Lower lobe of right lung (tissue), 2 donors: ENCODE measurements around the gene PLVAP. TPM values are rescaled to one million over a fixed set of nuclear protein-coding genes. Genes with fewer than 3 reads are reported as not detected.

Experiments used
- ATAC-seq, 2 donors: fragments of 200-7000 bp; cut with Tn5 transposase; one replicate each; pipeline ENCODE4 v1.9.1; 2020 to 2022; ENCODE audit warnings: mild to moderate bottlenecking in 2 of 2, moderate library complexity in 2 of 2
- DNase-seq: peaks from one replicate; pipeline ENCODE4 v3.0.0-alpha.2; 2020
- H3K27ac ChIP-seq: fragments of 200-600 bp; one replicate; pipeline ENCODE4 v1.8.0; 2022
- H3K27me3 ChIP-seq: fragments of 200-600 bp; one replicate; pipeline ENCODE4 v1.8.0; 2022; ENCODE audit warnings: low read depth
- H3K36me3 ChIP-seq: fragments of 200-600 bp; one replicate; pipeline ENCODE4 v1.8.0; 2022; ENCODE audit warnings: mild to moderate bottlenecking
- H3K4me1 ChIP-seq: fragments of 200-600 bp; one replicate; pipeline ENCODE4 v1.8.0; 2022
- H3K4me3 ChIP-seq: fragments of 200-600 bp; one replicate; pipeline ENCODE4 v1.8.0; 2022; ENCODE audit warnings: mild to moderate bottlenecking
- H3K9me3 ChIP-seq: fragments of 200-600 bp; one replicate; pipeline ENCODE4 v1.8.0; 2022
- intact Hi-C: fragments of 100-400 bp; cut with DNase I; formaldehyde crosslinking; loops from one replicate; pipeline ENCODE4 v1.11.0; 2022
- total RNA-seq: library from RNA; stranded (reverse); fragmentation: NEBNext Ultra II Directional; extraction: Animal tissue kit (Norgen Biotek cat#: 25700); gene quantifications from one replicate; pipeline ENCODE4 v1.2.1, GENCODE V29; 2021
- TF ChIP-seq, protein P1 (sequence below): fragments of 200-600 bp; IDR thresholded peaks from one replicate; pipeline ENCODE4 v1.8.0; 2022; ENCODE audit warnings: antibody characterized with exemption, mild to moderate bottlenecking
- donor health status: DM: no; HTN: yes; CAD: no; lungs with severe emphysema.

The PLVAP gene
- total RNA-seq, 1 donor from 2014 or later: 25.9 TPM

DNA sequence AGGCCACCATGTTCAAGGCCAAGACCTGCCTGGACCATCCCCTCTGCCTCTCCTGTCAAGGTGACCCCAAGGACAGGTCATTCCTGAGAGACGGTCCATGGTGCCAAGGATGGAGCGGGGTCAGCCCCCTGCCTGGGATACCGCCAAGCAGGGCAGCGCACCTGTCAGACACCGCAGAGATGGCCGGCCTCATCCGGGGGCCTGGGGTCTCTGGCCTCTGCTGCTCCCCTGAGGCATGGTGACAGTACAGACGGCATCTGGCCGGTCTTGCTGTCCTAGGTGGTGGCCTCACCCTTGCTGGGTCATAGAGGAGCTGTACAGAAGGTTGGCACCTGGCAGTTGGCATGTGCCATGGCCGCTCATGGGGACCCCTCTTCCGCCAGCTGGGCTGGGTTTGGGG, 56.7 kb downstream of the PLVAP start:
- no peak overlapping the region for H3K4me3 ChIP-seq
- DNase-seq (no peak), ATAC-seq (no peak)
- H3K36me3 ChIP-seq: peaks cover 51% of the 10 kb centered on the region
- intact Hi-C loops: no loop called here
- H3K27ac ChIP-seq: no peak overlapping the region
- H3K27me3 ChIP-seq: no peaks in the 10 kb centered on the region
- H3K4me1 ChIP-seq: no peaks in the 10 kb centered on the region
- no peaks in the 10 kb centered on the region for H3K9me3 ChIP-seq
- TF ChIP-seq, protein P1, sequence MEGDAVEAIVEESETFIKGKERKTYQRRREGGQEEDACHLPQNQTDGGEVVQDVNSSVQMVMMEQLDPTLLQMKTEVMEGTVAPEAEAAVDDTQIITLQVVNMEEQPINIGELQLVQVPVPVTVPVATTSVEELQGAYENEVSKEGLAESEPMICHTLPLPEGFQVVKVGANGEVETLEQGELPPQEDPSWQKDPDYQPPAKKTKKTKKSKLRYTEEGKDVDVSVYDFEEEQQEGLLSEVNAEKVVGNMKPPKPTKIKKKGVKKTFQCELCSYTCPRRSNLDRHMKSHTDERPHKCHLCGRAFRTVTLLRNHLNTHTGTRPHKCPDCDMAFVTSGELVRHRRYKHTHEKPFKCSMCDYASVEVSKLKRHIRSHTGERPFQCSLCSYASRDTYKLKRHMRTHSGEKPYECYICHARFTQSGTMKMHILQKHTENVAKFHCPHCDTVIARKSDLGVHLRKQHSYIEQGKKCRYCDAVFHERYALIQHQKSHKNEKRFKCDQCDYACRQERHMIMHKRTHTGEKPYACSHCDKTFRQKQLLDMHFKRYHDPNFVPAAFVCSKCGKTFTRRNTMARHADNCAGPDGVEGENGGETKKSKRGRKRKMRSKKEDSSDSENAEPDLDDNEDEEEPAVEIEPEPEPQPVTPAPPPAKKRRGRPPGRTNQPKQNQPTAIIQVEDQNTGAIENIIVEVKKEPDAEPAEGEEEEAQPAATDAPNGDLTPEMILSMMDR: no peak

DNA sequence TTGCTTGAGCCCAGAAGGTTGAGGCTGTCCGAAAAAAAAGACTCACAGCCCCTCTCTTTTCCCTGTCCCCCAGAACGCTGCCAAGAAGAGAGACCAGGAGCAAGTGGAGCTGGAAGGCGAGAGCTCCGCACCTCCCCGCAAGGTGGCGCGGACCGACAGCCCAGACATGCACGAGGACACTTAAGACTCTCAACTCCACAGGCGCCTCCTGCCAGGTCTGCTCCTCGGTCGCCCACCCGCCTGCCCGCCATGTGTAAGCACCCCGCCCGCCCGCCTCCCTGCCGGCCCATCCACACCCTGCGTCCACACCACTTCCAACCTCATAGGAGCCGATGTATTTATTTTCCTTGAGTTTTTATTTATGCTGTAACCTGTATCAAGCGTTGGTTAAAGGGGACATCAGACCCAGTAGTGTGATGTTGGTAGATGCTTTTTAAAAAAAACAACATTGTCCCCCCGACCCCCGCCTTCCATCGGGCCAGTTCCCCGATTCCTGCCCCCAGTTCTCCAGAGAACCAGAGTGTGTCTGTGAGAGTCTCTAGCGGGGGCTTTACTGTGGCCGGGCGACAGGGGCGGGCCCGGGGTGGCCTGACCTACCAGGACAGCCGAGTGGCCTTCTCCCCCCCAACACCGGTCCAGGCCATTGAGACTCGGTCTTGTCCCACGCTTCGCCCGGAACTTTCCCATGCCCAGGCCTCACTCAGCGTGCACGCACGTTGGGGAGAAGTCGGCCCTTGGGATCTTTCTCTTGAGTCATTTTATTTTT, 57.5 kb downstream of the PLVAP start:
- H3K36me3 ChIP-seq: peaks cover 52% of the 10 kb centered on the region

DNA sequence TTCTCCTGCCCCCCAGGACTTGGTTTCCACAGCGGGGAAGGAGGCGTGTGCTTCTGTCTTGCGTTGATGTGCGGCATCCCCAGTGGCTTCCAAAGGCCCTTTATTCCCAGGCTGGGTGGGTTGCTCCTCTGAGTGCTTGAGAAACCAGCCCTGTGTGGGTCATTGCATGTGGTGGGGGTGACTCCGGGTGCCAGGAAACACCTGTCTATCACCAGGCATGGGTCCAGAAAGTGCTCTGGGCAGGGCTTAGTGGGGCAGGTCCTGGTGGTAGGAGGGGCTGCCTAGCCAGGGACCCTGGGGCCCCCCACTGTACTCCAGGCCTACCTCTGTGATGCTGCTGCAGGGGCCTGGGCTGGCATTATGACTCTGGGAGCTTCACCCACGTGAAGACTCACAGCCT, 58.2 kb downstream of the PLVAP start:
- H3K4me3 ChIP-seq: no peak overlapping the region
- no peaks in the 10 kb centered on the region for H3K9me3 ChIP-seq
- no peak for ATAC-seq
- DNase-seq: no peak
- peaks cover 59% of the 10 kb centered on the region for H3K36me3 ChIP-seq
- TF ChIP-seq, protein P1: no peak
- H3K4me1 ChIP-seq: no peaks in the 10 kb centered on the region
- no peak overlapping the region for H3K27ac ChIP-seq
- intact Hi-C loops: no loop called here
- no peaks in the 10 kb centered on the region for H3K27me3 ChIP-seq

More for the DNA sequence above, 57.5 kb downstream of the PLVAP start:
- no peak overlapping the region for H3K4me3 ChIP-seq
- ATAC-seq (no peak), DNase-seq (no peak)
- no peak overlapping the region for H3K27ac ChIP-seq
- no peaks in the 10 kb centered on the region for H3K9me3 ChIP-seq
- no peaks in the 10 kb centered on the region for H3K27me3 ChIP-seq
- TF ChIP-seq, protein P1: no peak
- intact Hi-C loops: no loop called here
- H3K4me1 ChIP-seq: no peaks in the 10 kb centered on the region

DNA sequence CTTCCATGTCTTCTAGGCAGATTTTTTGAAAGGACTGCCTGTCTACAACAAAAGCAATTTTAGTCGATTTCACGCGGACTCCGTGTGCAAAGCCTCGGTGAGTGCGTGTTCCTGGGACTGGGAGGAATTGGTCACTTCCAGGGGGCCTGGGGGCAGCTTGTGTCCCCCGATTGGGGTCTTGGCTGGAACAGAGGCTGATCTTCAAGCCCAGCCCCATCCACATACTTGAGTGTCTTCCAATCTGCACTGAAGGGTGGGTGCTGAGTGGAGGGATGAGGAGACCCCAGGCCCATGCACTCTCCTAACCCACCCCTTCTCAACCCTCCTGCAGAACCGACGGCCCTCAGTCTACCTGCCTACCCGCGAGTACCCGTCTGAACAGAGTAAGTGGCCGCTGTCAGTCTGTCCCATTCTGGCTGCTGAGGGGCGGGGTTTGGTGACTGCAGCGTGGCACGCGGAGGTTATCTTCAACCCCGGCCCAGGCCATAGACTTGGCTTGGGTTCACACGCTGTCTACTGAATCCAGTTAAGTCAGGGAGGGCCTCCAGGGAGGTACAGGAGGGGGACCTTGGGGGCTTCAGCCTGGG, 63.0 kb downstream of the PLVAP start:
- DNase-seq (no peak), ATAC-seq (no peak)
- H3K4me3 ChIP-seq: no peak overlapping the region
- H3K9me3 ChIP-seq: no peaks in the 10 kb centered on the region
- no peaks in the 10 kb centered on the region for H3K27me3 ChIP-seq
- TF ChIP-seq, protein P1: no peak
- H3K27ac ChIP-seq: no peak overlapping the region
- H3K36me3 ChIP-seq: peaks cover 38% of the 10 kb centered on the region
- peaks cover 26% of the 10 kb centered on the region for H3K4me1 ChIP-seq
- intact Hi-C loops: no loop called here

DNA sequence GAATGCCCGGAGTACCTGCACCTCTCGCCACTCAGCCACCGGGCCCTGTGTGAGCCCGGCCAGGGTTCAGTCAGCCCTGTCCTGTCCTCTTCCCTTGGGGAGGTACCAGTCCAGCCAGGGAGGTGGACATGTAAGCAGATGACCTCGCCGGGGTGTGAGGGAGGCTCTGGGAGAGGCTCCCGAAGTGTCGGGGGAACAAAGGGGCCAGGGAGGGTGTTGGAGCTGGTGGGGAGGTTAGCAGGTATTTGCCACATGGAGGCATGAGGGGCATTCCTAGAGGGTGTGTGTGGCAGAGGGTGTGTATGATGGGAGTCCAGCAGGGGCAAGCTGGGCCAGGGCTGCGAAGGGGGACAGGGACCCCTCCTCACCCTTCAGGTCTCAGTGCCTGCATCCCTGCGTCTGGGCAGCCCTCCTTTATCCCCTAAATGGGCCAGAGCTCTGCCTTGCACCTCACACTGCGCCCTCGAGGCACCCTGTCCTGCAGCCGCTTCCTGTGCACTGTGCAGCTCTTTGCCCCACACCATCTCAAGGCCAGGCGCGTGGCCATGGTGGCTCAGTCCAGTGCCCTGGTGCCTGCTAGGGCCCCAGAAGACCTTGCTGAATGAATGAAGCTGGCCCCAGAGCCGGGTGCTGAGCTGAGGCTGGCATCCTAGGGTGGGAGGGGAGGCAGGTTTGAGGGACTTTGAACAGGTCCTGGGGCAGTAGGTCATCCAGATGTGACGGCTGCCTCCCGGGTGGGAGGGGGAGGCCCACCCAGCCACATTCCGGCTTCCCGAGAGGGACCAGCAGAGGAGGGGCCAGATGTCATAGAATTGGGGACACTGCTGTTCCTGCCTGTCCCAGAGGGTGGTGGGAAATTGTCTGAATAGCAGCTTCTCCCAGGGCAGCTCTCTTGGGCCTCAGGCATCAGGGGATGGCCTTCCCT, 64.7 kb downstream of the PLVAP start:
- Histone ChIP-seq H3K27me3 (no peaks in the 10 kb centered on the region), H3K4me3 (no peak overlapping the region), H3K27ac (no peak overlapping the region), H3K36me3 (peaks cover 34% of the 10 kb centered on the region), H3K4me1 (peaks cover 26% of the 10 kb centered on the region), H3K9me3 (no peaks in the 10 kb centered on the region)
- intact Hi-C loops: no loop called here
- ATAC-seq: no peak
- no peak for DNase-seq
- TF ChIP-seq, protein P1: no peak
